Stimulated activated CD8-positive, alpha-beta memory T cell treated with anti-CD3 and anti-CD28 coated beads, Interleukin-12 subunit alpha, Interleukin-12 subunit beta, amount 100 ng/mL, for 24 hours (primary cell): ENCODE measurements around the gene SSMEM1.
"Not testable (repeated sequence)": the region's sequence is repeated elsewhere in the genome, so short reads cannot be mapped to it uniquely, and the experiment has no call there.

ENCODE experiments used
- DNase-seq: peaks from one replicate; pipeline ENCODE4 v3.0.0-alpha.2; 2020; ENCODE audit errors: extremely low read depth

Gene SSMEM1

DNA sequence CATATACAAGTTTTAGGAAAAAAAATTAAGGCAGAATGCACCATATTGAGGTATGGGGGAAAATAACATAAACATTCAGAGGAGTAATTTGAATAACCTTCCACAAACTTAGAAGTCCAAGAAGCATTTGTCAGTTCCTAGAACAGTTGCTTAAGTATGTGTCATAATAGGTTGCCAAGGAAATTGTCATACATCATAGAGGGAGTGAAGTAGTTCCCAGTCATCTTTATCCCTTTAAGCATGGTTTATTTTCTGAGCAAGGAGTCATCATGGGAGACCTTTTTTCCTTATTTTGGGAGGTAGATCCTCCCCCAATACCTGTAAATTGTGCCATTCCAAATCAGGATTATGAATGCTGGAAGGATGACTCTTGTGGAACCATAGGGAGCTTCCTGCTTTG is at the start of gene SSMEM1:
SSMEM1 (plus strand) TSS at position 219 of the 400 bp plus-strand sequence; CDS start at position 270, 51 bp downstream.
- no peak for DNase-seq

- no peak for DNase-seq
Observed at GRCh38 chr7:130160023-130160422, 47.6 kb upstream of the SSMEM1 start.

GRCh38 chr7:130160455-130160854 is 47.2 kb upstream of the SSMEM1 start:
- DNase-seq: no peak

DNA sequence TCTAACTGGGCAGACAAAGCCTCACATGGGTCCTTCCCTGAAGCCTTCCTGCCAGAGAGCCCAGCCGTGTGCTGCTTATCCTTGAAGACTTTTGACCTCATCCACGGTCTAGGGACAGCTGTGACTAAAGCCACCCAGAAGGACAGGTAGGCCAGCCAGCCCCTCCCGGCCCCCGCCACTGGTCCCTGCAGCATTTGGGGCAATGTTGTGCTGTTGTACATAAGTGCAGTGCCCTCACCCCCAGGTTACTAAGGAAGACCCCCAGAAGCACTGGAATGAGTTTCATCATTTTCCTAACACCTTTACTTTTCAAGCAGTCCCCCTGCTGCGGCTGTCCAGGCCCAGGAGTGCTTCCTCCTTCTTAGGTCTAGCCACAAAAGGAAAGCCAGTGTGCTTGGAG is 45.5 kb upstream of the SSMEM1 start:
- no peak for DNase-seq

DNA sequence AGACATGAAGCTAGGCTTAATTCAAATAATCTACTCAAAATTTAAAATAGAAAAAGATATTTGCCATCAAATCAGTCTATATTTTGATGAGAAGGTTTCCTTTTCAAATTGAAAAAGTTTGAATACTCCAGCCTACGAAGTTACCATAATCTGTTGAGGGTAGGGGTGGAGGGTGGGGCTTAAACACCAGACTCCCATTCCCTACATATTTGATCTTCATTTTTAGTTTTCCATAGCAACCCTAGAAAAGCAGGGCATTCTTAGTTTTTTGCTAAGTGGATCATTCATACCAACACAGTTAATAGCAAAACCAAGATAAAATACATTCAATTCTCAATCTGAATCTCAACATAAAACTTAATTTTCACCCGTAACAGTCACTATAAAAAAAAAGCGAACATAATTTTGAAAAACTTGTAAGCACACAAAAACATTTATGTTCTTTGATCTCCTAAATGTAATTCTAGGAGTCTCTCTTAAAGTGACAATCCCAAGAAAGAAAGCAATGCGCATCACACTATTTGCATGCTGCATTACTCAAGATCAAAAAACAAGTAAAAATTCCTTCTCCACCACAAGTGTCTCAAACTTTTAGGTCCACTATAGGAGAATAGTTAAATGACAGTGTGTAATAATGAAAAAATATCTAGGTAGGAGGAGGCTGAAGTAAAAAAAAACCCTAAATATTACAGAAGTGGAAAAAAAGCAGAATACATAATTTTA is 33.3 kb upstream of the SSMEM1 start:
- no peak for DNase-seq

- DNase-seq: no peak
Observed at GRCh38 chr7:130178251-130178650, 29.4 kb upstream of the SSMEM1 start.

DNA sequence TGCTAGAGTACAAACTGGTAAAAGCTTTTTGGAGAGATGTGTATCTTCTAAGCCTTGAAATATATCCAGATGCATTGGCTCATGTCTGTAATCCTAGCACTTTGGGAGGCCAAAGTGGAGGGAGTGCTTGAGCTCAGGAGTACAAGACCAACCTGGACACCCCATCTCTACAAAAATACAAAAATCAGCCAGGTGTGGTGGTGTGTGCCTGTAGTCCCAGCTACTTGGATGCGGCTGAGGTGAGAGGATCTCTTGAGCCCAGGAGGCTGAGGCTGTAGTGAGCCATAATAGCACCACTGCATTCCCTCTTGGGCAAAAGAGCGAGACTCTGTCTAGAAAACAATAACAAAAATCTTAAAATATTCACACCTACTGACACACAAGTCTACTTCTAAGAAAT is 28.0 kb upstream of the SSMEM1 start:
- no peak for DNase-seq

- DNase-seq: no peak
Observed at GRCh38 chr7:130180571-130181262, 26.9 kb upstream of the SSMEM1 start.

DNA sequence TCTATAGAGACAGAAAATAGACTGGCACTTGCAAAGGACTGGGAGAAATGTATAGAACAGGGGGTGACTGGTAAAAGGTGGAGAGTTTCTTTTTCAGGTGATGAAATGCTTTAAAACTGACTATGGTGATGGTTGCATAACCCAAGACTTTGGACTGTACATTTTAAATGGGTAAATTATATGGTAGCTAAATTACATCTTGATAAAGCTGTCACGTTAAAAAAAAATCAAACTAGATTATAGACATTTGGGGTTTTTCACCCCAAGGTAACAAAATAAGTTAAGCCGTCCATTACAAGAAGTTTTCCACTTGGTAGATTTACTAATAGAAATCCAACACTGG is 26.4 kb upstream of the SSMEM1 start:
- no peak for DNase-seq

GRCh38 chr7:130182990-130183389 is 24.7 kb upstream of the SSMEM1 start:
- no peak for DNase-seq

- not testable (repeated sequence) for DNase-seq
Observed at GRCh38 chr7:130184349-130184748, 23.3 kb upstream of the SSMEM1 start.

GRCh38 chr7:130187360-130187759 is 20.3 kb upstream of the SSMEM1 start:
- DNase-seq: no peak

GRCh38 chr7:130189343-130189742 is 18.3 kb upstream of the SSMEM1 start:
- DNase-seq: no peak

DNA sequence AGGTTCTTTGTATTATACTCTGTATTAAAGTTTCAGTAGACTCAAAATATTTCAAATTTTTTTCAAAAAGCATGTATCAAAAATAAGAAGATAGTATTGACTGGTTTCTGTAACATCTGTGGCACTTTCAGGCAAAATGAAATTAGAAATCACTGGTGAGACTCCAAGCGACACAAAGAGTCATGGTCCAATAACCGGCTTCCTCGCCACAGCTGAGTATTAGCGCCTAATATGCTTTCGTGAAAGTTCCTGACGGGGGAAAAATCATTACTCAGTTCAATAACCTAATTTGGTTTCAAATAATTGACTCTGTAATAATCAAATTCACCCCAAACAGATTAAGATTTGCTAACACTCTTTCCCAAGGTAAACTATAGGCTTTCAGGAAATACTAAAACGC is 15.9 kb upstream of the SSMEM1 start:
- DNase-seq: no peak

DNA sequence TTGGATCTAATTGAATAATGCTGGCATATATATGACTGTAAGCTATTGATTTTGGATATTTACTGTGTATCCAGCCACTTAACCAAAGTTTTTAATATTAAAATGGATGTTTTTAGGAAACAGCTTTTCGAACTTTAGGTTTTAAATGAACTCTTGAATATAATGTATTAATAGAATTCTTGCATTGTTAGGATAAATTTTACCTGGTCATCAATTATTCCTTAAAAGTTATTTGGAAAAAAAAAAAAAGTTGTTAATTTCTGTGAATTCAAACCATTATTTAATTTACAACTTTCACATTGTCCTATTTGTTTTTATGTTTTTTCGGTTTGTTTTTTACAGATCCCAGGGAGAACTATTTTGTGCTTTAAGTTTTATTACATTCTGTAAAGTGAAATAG is 12.3 kb upstream of the SSMEM1 start:
- DNase-seq: no peak

- DNase-seq: no peak
Observed at GRCh38 chr7:130196476-130196875, 11.2 kb upstream of the SSMEM1 start.

DNA sequence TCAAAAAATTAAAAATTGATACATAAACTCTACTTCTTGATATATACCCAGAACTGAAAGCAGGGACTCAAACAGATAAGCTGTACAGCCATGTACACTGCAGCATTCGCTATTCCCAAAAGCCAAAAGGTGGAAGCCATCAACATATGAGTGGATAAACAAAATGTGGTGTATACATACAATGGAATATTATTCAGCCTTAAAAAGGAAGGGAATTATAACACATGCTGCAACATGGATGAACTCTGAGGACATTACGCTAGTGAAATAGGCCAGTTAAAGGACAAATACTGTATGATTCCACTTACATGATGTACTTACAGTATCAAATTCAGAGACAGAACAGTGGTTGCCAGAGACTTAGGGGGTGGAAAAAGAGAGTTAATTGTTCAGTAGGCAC is 10.6 kb upstream of the SSMEM1 start:
- no peak for DNase-seq

DNA sequence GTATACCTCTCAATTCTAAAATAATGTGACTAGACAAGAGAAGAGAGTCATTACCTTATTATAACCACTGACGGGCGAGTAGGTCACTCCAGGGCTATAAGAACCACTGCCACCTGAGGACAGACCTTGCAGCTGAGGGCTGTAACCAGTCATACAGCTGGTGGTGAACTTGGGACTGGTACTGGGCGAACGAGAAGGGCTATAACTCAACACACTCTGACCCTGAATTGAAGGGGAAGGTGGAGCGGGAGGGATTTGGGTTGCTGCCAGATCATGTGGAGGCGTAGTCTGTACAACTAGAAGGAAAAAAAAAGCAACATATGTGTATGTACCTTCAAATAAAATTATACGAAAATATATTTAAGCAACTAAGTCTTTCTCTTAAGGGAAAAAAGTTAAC is 5.9 kb upstream of the SSMEM1 start:
- no peak for DNase-seq

DNA sequence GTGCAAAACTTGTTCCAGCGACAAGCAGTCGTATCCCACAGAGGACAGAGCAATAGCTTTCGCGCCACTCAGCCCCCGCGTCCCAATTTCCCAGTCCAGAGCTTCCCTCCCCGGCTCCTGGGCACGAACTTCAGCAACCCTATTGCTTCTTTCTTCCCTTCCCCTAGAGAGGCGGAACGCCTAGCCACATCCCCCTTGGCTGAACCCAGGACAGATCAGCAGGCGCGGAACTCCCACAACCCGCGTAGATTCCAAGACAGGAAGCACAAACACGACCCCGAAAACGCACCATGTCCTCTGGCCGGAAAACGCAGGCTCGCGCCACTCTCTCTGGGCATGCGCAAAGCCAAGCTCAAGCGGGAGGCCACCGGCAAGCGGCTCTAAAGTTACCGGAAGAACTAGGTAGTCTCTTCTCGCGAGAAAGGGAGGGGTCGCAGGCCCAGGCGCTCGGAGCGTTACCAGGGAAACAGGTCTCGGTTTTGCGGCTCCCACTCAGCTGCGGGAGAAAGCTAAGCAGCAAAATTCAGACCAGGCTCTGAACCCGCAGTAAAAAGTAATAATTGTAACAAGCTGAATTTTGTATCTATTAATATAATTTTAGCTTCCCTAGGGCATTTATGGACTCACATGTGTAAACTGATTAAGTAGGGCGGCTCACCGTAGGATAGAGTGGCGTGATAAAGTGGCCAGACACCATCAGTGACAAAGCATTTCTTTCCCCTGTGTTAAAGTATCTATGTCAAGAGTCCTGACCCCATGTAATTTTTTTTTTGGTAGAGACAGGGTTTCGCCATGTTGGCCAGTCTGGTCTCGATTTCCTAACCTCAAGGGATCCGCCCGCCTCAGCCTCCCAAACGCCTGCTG is 2.3 kb upstream of the SSMEM1 start, which contains the start of gene TMEM209:
TMEM209 (minus strand) TSS at position 323 of the 864 bp plus-strand sequence; CDS start at position 292, 31 bp downstream.
- DNase-seq: peak; percentile 85

DNA sequence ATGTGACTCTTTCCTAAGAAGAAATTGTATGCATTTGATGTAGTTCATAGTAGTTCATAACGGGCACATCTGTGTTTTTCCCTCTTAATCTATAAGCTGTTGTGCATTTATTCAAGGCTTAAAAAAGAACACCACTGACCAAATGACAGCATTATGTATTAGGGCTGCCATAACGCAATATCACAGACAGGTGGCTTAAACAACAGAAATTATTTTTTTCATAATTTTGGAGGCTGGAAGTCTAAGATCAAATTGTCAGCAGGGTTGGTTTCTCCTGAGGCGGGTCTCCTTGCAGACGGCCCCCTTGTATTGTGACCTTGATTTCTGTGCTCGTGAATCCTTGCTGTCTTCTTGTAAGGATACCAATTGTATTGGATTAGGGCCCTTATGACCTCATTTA is 627 bp upstream of the SSMEM1 start:
- no peak for DNase-seq

GRCh38 chr7:130208516-130208915 is 856 bp downstream of the SSMEM1 start:
- DNase-seq: no peak

- DNase-seq: no peak
Observed at GRCh38 chr7:130210181-130210935, 2.7 kb downstream of the SSMEM1 start.
